NCI-H1092 treated with DMSO at 0.1 percent for 48 hours (cell line): Measurements from ENCODE around the gene ITFG1.
"Not testable (repeated sequence)": the region's sequence is repeated elsewhere in the genome, so short reads cannot be mapped to it uniquely, and the experiment has no call there.

ENCODE experiments used
- DNase-seq: peaks from one replicate; lab custom pipeline; 2025; lab: John Stamatoyannopoulos, UW

ITFG1 gene

DNA sequence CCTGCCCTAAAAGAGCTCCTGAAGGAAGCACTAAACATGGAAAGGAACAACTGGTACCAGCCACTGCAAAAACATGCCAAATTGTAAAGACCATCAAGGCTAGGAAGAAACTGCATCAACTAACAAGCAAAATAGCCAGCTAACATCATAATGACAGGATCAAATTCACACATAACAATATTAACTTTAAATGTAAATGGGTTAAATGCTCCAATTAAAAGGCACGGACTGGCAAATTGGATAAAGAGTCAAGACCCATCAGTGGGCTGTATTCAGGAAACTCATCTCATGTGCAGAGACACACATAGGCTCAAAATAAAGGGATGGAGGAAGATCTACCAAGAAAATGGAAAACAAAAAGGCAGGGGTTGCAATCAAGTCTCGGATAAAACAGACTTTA lies 136.6 kb downstream of the ITFG1 start:
- not testable (repeated sequence) for DNase-seq

DNA sequence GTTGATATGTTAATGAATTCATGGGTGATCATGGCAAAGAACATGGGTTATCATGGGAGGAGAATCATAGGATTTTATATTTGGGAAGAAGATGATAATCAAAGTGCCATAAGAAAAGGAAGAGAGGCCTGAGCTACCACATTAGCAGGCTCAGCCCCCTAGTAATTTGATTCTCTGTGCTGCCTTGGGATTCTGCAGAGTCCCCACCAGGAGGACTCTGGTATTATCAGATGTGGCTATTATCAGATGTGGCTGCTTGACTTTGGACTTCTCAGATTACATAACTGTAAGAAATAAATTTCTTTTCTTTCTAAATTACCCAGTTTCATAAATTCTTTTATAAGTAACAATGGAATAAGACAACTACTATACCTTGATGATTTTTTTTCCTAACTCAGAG lies 137.6 kb downstream of the ITFG1 start:
- no peak for DNase-seq

DNA sequence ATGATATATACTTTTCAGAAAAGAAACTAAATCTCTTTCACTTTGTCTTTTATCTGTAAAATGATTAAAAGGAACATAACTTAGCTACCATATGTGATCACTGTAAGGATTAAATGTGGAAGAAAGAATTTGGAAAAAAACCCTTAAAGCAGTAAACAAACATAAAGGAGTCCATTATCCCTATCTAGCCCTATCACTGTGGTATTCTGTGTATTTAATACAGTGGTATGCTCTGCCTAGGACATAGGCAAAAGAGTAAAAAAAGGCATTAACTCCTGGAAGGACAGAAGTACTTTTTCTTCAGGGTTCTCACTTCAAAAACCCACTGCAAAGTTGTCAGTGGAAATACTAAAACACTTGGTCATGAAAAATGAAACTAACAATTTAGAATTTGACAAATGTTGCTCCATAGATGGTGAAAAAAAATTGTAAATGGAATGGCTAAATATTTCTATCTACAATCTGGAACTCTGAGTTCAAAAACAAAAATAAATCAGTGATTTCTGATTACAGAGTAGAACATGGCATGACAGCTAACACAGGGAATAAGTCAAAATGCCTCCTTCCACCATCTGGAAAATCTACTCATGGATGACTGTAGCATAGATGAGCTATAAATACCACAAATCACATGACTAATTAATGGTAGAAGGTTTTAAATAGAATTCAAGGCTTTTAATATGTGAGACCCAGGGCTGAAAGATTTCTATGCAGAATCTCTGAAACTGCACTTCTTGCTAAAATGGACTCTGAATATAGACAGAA lies 140.1 kb downstream of the ITFG1 start:
- DNase-seq: no peak

DNA sequence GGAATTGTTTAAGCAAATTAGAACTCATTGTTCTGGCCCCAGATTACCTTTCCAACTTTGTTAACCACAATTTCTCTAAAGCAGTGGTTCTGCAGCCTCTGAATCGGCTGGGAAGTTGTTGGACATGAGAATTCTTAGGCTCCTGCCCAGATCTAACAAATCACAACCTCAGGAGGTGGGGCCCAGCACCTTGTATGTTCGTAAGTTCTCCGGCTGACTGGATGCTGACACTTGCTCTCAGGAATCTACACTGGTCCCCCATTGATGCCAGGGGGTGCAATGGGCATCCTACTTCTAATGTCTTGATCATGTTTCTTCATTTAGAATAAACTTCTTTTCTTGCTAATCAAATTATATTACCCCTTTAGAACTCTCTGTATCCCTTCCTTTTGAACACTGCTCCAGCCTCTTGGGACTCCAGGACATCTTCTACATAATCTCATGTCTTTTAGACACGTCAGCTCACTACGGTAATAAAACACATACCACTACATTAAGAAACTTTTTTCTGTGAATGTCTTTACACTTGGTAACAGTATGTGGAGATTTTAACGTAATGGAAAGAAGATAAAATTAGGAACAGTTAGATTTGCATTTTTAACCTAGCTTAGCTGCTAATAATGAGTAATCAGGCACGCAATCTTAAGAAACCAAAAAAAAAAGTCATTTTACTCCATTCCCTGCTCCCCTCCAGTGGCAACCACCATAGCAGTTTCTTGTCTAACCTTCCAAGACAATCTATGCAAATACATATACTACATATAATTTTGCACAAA lies 143.2 kb downstream of the ITFG1 start:
- no peak for DNase-seq

- DNase-seq: no peak
These were observed 144.3 kb downstream of the ITFG1 start for GRCh38 chr16:47316442-47317015.

DNA sequence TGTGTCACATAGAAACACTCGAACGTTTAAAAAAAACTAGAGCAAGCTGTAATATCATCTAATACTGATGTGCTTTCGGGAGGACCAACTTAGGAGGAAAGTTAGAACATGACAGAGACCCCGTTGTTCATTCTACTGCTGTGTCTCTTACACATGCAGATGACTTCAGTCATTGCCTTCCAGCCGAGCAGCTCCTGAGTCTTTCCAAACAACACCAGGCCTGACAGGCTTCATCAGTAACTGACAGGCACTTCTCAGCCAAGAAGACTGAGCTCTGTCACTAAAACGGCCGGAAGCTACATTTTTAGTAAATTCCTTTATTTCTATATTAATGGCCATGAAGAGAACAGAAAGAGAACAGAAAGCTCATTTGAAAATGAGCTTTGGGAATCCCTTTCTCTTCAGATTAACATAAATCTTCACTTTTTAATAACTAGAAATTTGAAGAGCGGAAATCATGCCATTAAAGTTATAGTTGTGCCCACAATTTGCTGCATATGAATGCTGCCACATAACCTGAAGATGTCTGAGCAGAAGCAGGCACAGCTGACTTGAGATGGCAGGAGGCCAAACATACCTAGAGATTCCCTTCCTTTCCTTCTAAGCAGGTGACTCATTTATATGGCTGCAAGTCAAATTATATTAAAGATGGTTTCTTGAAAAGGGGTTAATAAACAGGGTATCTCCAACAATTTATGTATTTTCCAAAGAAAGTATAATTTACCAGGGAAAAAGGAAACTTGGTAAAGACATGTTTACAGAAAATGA lies 148.9 kb downstream of the ITFG1 start:
- no peak for DNase-seq

DNA sequence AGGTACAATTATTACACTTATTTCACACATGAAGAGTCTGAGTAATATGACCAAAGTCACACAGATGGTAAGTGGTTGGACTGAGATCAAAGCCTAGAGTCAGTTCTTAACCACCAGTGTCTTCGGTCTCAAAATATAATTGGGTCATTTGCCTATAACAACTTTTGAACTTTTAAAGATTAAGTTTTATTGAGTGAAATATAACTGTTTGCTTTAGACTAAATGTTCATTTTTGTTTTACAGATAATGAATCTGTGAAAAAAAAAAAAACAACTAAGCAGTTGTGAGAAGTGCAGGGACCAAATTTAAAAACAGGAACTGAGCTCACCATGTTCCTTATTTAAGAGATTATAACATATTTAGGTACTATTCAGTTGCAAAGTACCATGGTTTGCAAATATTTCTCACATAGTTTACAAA lies 150.1 kb downstream of the ITFG1 start:
- DNase-seq: no peak

- DNase-seq: no peak
These were observed 151.1 kb downstream of the ITFG1 start for GRCh38 chr16:47309581-47310312.

GRCh38 chr16:47308601-47309000 lies 152.3 kb downstream of the ITFG1 start:
- no peak for DNase-seq

DNA sequence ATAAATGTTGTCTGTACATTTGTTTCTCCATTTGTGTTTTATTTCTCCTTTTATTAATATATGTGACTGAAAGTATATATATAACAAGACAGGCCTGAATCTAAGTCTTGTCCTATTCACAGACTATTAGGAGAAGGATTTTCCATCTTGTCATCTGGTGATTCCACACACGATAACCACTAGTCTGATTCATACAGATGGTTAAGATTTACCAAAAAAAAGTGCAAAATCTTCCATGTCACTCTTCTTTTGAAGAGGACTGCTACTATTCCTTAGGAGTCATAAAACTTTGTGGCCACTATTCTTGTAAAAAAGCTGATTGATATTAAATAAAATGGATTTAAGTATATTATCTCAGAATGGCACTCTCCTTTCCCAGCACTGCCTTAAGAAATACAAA lies 156.3 kb downstream of the ITFG1 start:
- DNase-seq: no peak

DNA sequence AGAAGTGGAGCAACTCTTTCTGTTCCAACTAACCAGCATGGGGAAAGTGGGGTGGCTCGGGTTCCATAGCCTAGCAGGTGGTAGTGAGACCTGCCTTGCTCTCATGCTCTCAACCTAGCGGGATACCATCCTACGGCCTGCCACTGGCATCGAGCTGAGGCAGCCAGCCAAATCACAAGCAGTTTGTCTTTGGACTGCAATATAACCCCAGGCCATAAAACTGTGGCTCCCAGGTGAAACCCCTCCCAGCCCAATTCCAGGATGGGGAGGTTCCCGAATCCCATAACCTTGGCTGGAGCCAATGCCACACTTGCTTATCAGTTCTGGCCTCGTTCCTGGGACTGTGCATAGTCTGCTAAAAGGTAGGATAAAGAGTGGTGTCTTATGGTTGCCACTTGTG lies 161.3 kb downstream of the ITFG1 start:
- DNase-seq: no peak

DNA sequence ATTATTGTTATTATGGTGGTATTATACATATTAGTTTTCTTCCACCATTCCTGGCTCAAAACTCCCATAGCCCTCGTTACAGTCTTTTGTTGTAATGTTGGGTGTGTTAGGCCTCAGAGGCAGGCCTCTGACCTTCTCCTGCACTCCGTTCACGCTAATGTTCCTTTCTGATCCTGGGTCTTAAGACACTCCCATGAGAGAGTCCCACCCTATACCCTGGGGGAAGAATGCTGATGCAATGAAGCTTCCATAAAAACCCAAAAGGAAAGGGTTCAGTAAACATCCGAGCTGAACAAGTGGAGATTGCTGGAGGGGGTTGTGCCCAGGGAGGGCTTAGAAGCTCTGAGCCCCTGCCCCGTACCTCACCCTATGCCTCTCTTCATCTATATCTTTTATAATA lies 175.9 kb downstream of the ITFG1 start:
- DNase-seq: no peak

- DNase-seq: no peak
These were observed 182.4 kb downstream of the ITFG1 start for GRCh38 chr16:47278306-47278970.

DNA sequence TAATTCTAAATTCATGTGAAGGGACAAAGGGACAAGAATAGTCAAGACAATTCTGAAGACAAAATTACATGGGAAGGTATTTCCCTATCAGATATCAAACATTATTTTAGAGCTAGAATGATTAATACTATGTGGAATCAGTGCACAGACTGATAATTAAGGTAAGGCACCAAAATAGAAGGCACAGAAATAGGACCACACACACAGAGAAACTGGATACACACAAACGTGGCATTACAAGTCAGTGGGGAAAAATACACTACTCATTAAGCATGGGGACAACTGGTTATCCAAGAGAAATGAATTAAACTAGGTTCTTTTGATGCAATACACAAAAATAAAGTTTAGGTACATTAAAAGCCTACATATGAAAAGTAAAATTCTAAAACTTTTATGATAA lies 184.3 kb downstream of the ITFG1 start:
- no peak for DNase-seq

DNA sequence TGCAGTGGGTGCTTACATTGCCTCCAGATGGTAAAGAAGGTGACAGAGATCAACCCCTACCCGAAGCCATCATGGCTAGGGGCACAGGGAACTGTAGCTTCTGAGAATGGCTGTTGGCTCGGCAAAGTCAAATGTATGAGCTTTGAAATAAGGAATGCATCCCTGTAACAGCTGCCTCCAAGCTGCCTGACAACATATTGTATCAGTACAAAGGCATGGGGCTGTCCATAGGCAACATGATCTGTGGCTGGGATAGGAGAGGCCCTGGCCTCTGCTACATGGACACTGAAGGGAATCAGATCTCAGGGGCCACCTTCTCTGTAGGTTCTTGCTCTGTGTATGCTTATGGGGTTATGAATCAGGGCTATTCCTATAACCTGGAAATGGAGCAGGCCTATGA lies 197.9 kb downstream of the ITFG1 start:
- no peak for DNase-seq

GRCh38 chr16:47260503-47260902 lies 200.4 kb downstream of the ITFG1 start:
- no peak for DNase-seq

GRCh38 chr16:47258874-47259461 lies 201.9 kb downstream of the ITFG1 start:
- DNase-seq: no peak

- DNase-seq: no peak
These were observed 206.1 kb downstream of the ITFG1 start for GRCh38 chr16:47254756-47255155.

GRCh38 chr16:47250983-47251382 lies 209.9 kb downstream of the ITFG1 start:
- DNase-seq: no peak

- DNase-seq: peak; percentile 3
These were observed 213.2 kb downstream of the ITFG1 start for GRCh38 chr16:47247690-47248089.

GRCh38 chr16:47244206-47244605 lies 216.7 kb downstream of the ITFG1 start:
- no peak for DNase-seq
